Forelimb muscle (tissue), 1 donor: ENCODE results near the gene SWAP70. TPM values are rescaled to one million over a fixed set of nuclear protein-coding genes. Genes with fewer than 3 reads are reported as not detected.
"Not testable (repeated sequence)": the region's sequence is repeated elsewhere in the genome, so short reads cannot be mapped to it uniquely, and the experiment has no call there.

Experiments
- DNase-seq: peaks from one replicate; pipeline ENCODE4 v3.0.0-alpha.2; 2013; ENCODE audit warnings: low read depth
- polyA plus RNA-seq: library from polyadenylated mRNA; unstranded; fragments of 120-200 nt; gene quantifications from one replicate; pipeline ENCODE4 v1.2.1, GENCODE V29; 2013; ENCODE audit not compliant: insufficient read length

Gene SWAP70
- polyA plus RNA-seq, 1 donor: 11.2 TPM

GRCh38 chr11:9692691-9693090, 28.8 kb downstream of the SWAP70 start:
- no peak for DNase-seq

DNA sequence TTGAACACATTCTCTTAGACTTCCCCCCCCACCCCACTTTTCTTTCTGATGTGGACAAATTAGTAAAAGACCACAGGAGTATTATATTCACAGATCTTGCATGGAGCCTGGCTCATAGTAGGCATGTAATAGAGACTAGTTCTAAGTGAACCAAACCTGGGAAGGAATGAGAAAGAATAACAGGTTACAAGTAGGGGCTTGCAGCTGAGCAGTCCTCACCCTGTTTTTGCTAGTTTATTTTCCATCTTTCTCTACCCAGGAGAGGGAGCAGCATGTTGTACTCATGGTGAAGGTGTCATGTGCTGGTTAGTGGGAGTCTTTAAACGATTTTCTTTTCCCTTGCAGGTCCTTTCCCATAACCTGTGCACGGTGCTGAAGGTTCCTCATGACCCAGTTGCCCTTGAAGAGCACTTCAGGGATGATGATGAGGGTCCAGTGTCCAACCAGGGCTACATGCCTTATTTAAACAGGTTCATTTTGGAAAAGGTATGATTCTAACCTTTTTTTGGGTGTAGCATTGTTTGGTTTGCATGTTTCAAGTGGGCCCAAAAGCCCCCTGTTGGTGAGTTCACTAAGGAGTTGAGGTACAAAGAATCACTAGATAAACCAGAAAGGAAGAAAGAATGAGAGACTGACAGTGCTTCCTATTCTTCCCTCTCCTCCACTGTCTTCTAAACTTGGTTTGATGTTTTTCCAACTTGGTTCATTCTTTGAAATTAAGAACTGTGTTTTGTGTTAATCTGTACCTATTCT, 30.1 kb downstream of the SWAP70 start:
- no peak for DNase-seq

GRCh38 chr11:9695228-9695627, 31.4 kb downstream of the SWAP70 start:
- DNase-seq: not testable (repeated sequence)

DNA sequence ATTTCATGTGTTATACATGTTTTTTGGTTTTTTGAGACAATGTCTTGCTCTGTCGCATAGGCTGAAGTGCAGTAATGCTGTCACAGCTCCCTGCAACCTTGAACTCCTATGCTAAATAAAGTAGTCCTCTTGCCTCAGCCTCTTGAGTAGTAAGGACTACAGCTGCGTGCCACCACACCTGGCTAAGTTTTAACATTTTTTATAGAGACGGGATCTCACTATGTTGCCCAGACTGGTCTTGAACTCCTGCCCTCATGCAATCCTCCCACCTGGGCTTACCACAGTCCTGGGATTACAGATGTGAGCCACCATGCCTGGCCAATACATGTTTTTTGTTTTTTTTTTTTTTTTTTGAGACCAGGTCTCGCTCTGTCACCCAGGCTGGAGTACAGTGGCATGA, 33.9 kb downstream of the SWAP70 start:
- DNase-seq: no peak

GRCh38 chr11:9700105-9700801, 36.4 kb downstream of the SWAP70 start:
- DNase-seq: no peak

GRCh38 chr11:9701799-9702198, 37.9 kb downstream of the SWAP70 start:
- DNase-seq: no peak

DNA sequence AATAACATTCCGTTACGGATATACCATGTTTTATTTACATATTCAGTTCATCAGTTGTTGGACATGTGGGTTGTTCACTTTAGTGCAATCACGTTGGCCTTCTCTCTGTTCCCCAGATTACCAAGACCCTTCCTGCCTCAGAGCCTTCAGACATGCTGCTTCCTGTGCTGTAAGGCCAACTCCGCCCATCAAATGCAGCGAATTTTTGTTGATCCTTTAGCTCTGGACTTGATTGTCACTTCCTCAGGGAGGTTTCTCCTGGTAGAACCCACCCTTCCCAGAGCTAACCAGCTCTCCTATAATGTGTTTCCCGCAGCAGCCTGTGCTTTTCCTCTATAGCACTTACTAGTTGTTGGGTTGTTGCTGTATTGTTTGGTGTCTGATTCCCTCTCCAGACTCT, 39.4 kb downstream of the SWAP70 start:
- DNase-seq: no peak

DNA sequence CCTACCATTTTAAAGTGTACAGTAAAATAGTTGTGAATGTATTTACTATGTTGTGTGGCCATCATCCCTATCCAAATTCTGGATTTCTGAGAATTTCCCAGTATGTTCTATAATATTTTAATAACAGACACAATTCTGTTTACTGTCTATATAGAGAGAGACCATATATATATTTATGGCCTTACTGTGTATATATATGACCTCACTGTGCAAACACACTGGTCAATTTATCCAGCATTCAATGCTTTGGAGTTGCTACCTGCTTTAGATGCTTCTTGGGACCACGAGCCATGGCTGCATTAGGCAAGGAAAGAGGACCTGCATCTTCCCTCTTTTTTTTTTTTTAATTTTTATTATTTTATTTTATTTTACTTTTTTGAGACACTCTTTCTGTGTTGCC, 40.2 kb downstream of the SWAP70 start:
- no peak for DNase-seq

DNA sequence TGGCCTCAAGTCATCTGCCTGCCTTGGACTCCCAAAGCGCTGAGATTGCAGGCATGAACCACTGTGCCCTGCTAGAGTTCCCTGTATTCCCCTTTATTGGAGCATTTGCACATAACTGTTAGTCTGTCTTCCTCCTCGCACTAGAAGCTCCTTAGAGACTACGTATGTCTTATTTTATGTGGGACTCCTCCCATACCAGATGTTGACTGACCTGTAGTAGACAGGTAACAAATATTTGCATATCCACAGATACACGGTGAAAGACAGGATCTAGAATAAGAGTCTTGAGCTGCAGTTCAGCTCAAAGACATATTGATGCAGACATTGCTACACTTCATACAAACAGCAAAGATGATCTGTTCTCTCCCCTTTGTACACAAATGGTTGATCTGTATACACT, 40.7 kb downstream of the SWAP70 start:
- DNase-seq: no peak

DNA sequence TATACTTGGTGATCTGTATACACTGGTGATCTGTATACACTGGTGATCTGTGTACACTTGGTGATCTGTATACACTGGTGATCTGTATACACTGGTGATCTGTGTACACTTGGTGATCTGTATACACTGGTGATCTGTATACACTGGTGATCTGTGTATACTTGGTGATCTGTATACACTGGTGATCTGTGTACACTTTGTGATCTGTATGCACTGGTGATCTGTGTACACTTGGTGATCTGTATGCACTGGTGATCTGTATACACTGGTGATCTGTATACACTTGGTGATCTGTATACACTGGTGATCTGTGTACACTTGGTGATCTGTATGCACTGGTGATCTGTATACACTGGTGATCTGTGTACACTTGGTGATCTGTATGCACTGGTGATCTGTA, 41.5 kb downstream of the SWAP70 start:
- not testable (repeated sequence) for DNase-seq

DNA sequence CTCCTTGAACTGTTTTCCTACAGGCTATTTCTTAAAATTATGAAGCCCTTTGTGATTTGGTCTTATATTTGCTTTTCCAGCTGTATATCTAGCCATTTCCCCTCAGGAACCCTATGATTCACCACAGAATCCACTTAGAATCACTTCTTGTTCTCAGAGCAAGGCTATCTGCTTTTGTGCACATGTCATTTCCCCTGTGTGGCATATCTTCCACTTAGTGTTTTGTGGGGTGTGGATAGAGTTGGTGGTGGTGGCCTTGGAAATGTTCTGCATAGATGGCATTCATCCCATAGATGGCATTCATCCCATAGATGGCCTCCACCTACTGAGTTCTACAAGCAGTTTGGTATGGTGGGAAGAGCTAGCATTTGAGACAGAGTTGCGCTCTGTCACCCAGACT, 44.7 kb downstream of the SWAP70 start:
- no peak for DNase-seq

DNA sequence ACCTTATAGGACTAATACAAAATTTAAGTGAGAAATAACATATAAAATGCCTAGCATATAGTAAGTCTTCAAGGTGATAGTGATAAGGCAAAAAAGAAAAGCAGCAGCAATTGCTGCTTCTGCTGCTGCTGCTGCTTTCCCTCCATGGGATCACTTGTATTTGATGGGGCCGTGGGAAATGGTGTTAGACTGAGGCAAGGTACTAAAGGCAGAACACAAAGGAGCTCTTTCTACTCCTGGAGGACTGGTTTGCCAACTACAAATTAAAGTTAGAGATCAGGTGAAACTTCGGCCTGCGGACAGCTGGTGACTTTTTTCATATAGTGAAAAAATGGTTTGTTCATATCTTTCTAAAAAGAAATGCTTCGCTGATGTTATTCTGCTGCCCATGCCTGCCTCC, 46.3 kb downstream of the SWAP70 start:
- no peak for DNase-seq

DNA sequence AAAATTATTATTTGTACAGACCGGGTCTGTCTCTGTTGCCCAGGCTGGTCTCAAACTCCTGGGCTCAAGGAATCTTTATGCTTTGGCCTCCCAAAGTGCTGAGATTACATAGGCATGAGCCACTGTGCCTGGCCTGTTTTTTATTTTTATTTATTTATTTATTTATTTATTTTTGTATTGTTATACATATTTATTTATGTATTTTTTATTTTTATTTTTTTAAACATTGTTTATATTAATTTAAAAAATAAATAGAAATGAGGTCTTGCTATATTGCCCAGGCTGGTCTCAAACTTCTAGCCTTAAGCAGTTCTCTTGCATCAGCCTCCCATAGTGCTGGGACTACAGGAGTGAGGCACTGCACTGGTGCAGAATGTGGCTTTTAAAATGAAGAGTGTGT, 47.0 kb downstream of the SWAP70 start:
- no peak for DNase-seq

DNA sequence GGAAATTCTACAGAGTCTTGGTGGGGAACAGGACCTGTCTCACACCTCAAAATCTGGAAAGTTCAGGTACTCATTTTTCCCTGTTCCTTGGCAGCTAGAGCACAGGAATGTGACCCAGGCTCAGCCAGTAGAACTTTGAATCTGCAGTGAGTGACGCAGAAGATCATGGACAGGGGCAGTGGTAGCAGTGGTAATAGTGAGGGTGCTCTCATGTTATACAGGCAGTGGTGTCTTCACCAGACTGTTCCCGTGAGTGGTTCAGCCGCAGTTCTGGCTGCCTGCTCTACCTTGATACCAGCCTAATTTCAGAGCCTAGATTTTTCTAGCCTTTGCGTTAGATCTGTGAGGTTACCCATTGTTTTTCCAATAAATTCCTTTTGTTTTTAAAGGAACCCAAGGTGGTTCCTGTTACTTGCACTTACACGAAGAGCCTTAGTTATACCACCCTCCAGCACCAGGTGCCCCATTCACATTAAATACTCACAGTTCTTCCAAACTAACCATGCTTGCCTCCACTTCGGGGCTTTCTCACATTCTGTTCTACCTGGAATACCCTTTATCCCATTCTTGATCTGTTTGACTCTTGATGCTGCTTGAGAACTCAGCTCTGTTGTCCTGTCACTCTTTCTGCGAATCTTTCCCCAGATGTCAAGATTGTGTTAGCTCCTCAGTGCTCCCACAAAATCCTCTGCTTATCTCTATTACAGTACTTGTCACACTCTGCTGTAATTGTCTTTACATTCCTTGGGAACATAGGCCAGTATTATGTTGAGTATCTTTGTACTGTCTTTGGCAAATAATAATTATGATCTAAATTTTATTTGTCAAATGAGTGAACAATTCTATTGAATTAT, 47.8 kb downstream of the SWAP70 start:
- DNase-seq: no peak

- DNase-seq: no peak
Observed at GRCh38 chr11:9714272-9714940, 50.5 kb downstream of the SWAP70 start.

DNA sequence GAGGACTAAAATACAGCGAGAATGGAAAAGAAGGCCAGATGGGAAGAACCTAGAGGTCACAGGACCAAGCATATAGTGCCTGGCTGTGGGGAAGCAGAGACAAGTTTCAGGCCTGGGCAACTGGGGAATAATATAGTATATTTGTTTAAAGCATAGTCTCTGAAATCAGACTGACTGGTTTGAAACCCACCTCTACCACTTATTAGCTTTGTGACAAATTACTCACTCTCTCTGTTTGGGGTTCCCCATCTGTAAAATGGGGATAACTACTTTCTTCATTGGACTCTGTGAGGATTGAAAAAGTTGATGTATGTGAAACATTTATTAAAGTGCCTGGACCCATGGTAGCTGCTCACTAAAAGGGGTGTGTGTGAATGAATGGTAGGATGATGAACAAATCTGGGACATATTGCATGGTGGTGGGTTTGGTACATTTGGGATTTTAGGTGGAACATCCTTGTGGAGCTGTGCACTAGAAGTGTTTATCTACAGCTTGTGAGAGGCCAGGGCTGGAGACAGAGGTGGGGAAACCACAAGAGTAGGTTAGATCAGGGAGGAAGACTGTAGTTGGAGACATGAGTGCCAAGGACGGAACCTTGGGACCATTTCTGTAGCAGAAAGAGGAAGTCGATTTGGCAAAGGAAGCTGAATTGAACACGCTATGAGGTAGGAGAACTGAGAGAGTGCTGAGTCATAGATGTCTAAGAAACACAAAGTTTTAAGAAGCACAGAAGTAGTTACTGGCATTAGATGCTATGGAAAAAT, 52.6 kb downstream of the SWAP70 start:
- DNase-seq: peak; percentile 68

DNA sequence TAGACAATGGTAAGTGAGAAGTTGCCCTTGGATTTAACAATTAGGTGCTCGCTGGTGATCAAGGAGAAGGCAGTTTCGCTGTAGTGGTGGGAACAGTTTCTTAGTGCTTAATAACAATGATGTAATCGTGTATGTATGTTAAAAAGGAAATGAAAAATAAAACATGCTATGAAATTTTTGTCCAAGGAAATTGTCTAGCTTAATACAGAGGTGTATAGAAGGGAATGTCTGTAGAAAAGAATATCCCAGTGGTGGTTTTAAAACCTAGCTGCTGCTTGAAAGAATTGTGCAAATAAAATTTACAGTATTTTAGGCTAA, 53.1 kb downstream of the SWAP70 start:
- DNase-seq: no peak

GRCh38 chr11:9717719-9718118, 53.8 kb downstream of the SWAP70 start:
- no peak for DNase-seq

DNA sequence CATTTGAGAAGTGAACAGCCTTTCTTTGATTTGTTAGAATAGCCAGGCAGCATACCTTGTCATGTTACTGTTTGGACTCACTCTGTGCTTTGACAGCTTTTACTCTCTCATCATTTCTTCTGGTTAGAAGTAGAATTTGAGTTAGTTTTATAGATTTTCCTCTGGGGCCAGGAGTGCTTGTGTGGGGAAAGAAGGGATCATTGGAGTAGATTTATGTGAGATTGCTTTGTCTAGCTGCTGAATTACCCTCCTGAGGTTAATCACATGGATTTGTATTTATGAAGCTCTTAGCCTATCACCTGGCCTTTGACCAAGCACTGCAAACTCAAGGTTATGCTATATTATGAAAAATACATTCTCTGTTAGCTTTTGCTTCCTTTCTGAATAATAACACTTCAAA, 54.3 kb downstream of the SWAP70 start:
- DNase-seq: no peak

DNA sequence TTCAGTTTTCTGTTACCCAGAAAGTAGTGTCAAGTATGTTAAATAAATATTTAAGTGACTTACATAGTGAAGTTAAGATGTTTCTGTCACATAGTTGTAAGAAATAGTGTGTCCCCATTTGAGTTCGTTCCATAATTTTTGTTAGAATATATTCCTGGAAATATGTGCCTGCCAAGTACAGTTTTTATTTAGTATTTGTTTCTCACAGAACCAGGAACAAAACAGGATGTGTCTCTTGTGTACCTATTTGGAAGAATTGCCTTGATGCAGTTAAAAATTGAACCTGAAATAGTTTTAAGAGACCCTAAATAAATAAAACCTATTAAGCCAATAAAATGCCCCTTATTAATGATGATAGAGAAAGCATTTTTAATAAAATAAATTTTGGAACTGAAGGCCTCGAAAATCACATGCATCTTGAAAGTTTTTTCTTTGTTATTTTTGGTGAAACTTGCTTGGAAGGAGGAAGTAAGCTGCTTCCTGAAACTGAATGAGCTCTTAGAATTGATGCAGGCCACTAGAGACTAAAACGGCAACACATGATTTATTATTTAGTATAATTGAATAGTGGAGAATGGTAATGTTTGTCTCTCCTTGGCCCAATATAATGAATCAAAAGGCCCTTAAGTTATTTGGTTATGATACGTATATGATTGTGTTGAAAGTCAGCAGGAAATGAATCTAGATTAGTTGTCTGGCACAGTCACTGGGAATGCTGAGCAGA, 55.9 kb downstream of the SWAP70 start:
- no peak for DNase-seq

GRCh38 chr11:9720290-9720630, 56.4 kb downstream of the SWAP70 start:
- no peak for DNase-seq
